NK-92 (cell line): ENCODE measurements around the gene PATL1.
"Not testable (repeated sequence)": the region's sequence is repeated elsewhere in the genome, so short reads cannot be mapped to it uniquely, and the experiment has no call there.

ENCODE experiments used
- DNase-seq: peaks from one replicate; lab custom pipeline; 2025; ENCODE audit not compliant: unreplicated experiment; lab: John Stamatoyannopoulos, UW

Gene PATL1

DNA sequence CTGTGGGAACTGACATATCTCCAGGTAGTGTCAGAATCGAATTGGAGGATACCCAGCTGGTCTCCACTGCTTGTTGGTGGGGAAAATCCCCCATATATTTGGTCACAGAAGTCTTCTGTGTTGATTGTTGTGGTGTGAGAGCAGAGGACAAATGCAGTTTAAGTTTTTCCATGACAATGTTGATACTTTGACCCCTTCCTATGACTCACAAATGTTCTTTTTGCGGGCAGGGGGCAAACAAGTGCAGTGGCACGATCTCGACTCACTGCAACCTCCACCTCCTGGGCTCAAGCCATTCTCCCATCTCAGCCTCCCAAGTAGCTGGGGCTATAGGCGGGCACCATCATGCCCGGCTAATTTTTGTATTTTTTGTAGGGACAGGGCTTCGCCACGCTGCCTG lies 7.4 kb upstream of the PATL1 start:
- no peak for DNase-seq

- no peak for DNase-seq
Measured at GRCh38 chr11:59674291-59674690, 5.5 kb upstream of the PATL1 start.

- no peak for DNase-seq
Measured at GRCh38 chr11:59673291-59673690, 4.5 kb upstream of the PATL1 start.

- DNase-seq: no peak
Measured at GRCh38 chr11:59671471-59671870, 2.6 kb upstream of the PATL1 start.

DNA sequence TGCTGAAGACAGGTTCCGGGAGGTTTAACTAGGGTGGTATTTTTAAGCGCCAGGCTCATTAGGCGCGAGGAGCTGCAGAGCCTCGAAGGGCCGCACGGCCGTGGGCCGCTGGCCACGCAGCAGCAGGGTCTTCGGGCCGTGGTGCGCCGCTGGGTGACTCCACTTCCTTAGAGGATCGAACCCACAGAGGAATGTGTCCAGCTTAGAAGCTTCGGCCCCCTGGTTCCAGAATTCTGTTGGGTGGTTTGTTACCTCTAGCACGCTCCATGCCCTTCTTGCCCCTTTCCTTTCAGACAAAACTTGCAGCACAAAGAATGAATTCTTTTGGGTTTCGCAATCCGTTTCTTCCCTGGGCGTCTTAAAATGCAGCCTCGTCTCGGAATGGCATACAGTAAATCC lies 773 bp upstream of the PATL1 start:
- no peak for DNase-seq

DNA sequence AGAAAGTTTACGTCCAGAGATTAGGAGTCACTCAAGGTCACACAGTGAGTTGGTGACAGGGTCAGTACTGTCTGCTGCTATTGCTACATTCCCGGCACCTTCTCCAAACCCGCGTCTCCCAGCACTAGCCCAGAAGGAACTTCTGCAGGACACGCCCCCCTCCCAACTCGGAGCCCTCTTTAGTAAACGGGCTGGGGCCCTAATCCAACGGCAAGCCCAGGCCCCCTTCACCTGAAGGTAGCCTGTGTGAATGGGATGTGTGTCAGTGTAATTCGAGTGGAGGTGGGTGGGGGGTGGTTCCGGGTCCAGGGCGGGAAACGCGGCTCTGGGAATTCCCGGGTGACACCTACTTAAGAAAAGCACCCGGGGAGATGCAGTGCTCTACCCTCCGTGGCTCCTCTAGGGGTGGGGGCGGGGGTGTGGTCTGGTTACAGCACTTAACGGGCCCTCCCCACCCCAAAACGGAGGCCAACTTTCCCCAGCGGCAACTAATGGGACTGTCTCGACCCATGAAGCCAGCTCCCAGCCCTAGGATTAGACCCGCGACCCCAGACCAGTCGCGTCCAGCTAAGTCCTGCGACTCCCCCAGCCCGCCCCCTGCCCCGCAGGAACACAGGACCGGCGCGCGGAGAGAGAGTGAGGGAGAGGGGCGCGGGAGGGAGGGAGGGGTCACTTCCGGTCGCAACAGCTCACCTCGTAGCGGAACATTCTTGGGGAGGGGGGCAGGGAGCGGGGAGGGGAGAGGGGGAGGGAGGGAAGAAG lies 468 bp downstream of the PATL1 start:
- DNase-seq: no peak

DNA sequence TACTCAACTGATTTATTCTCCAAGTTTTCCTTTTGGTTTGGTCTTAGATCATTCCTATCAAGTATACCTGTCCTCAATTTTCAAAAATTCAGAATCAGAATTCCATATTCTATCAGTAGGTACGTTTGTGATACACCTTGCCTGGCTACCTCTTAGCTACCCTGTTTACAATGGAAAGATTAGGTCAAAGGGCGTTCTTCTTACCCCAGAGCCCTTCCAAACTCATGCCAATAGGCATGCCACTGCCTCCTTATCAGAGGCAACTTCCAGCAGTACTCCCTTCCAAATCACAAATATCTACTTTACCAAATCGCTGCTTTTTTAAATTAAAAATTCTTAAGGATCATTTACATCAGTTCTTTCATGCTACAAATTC lies 1.0 kb downstream of the PATL1 start:
- DNase-seq: no peak

DNA sequence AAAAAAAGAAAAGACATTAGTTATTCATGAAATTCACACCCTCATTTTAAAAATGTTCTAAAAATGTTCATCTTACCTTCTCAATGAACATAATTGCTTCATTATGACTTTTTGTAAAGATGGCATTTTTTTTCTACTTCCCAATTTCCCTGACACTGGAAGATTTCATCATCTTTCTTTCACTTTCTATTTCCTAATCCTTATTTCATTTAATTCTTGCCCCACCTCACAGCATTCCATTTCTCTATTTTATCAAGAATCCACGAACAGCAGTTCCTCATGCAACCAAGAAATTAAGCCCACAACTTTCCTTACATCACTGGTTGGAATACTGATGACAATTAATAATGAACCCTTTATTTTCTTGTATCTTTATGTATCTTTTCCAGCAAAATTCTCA lies 1.9 kb downstream of the PATL1 start:
- no peak for DNase-seq

- no peak for DNase-seq
Measured at GRCh38 chr11:59660621-59661020, 8.2 kb downstream of the PATL1 start.

- DNase-seq: no peak
Measured at GRCh38 chr11:59659981-59660380, 8.9 kb downstream of the PATL1 start.

- DNase-seq: no peak
Measured at GRCh38 chr11:59658036-59658435, 10.8 kb downstream of the PATL1 start.

DNA sequence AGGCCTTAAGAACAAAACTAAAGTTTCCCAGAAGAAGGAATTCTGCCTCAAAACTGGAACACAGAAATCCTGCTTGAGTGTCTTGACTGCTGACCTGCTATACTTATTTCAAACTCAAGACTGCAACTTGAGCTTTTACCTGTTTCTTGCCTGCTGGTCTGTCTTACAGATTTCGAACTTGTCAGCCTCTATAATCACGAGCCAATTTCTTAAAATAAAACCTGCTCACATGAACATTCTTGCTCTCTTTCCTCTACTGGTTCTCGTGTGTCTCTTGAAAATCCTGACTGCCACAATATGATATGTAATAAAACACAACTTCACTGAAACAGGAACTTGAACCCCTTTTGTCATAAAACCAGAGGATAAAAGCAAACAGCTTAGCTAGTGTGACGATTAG lies 13.9 kb downstream of the PATL1 start:
- no peak for DNase-seq

- no peak for DNase-seq
Measured at GRCh38 chr11:59647245-59647980, 21.4 kb downstream of the PATL1 start.

- no peak for DNase-seq
Measured at GRCh38 chr11:59644528-59644927, 24.3 kb downstream of the PATL1 start.

DNA sequence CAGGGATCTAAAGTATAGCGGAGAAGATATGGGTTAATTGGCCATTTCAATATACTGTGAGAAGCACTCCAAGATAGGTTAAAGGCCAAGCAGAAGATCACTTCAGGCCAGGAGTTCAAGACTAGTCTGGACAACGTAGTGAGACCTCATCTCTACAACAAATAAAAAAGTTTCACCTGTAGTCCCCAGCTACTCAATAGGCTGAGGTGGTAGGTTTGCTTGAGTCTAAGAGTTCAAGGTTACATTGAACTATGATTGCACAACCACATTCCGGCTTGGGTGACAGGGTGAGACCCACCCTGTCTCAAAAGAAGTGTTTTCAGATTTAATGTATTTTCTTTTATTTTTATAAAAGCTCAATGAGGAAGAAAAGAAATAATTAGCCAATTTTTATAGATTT lies 25.4 kb downstream of the PATL1 start:
- no peak for DNase-seq

DNA sequence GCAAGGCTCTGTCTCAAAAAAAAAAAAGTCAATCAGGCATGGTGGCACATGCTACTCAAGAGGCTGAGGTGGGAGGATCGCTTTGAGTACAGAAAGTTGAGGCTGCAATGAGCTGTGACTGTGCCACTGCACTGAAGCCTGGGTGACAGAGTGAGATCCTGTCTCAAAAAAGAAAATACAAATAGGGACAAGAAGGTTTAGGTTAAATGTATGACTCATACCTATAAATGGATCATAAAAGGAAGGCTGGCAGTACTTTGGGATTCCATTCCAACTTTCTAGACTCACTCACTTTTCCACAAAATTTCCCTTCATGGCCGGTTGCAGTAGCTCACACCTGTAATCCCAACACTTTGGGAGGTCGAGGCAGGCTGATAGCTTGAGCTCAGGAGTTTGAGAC lies 27.7 kb downstream of the PATL1 start:
- no peak for DNase-seq

GRCh38 chr11:59630493-59630892 lies 38.3 kb downstream of the PATL1 start:
- DNase-seq: no peak

DNA sequence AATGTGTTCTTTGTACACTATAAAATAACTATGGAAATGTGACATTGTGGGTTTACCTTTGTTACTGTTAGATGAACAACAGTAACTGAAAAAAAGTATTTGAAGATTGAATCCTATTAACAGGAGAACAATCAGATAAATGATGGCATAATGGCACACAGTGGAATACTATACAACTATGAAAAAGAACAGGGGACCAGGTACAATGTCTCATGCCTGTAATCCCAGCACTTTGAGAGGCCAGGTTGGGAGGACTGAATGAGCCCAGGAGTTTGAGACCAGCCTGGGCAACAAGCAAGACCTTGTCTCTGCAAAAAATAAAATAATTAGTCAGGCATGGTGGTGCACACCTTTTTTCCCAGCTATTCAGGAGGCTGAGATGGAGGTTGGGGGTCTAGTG lies 38.8 kb downstream of the PATL1 start:
- DNase-seq: no peak

DNA sequence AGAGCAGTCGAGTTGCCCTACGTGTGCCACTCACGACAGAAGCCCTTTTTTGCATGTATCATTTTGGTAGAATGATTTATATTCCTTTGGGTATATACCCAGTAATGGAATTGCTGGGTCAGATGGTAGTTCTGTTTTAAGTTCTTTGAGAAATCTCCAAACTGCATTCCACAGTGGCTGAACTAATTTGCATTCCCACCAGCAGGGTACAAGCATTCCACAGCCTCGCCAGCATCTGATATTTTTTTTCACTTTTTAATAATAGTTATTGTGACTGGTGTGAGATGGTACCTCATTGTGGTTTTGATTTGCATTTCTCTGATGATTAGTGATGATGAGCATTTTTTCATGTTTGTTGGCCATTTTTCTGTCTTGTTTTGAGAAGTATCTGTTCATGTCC lies 41.9 kb downstream of the PATL1 start:
- DNase-seq: not testable (repeated sequence)

GRCh38 chr11:59625703-59626102 lies 43.1 kb downstream of the PATL1 start:
- no peak for DNase-seq

- no peak for DNase-seq
Measured at GRCh38 chr11:59617876-59618275, 51.0 kb downstream of the PATL1 start.

DNA sequence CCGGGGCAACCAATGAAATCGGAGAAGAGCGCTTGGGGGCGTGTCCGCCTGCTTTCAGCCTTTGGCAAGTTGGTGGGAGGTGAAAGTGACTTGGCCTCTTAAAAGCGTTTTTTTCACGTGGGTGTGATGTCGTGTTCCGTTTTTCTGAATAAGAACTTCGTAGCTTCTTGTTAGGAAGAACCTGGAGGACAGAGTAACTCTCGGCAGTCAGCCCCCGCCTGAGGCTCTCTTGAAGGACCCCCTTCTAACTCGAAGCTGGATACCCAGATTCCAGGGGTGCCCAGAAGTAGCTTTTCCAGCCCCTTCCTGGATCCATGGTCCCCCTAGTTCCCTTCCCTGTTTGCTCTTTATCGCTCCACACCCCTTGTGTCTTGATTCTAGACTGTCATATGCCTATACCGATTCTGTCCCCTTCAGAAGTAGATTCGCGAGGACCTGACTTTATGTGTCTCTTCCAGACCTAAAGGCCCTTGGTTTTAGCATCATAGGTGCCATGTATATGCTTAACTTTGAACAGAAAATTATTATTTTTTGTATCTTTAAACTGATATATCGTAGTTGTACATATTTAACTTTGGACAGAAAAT lies 52.3 kb downstream of the PATL1 start:
- DNase-seq: no peak
